HG02610 (cell line): ENCODE measurements around the gene IFTAP.
A peak's percentile ranks its signal among the peaks of the same experiment; 100 is the strongest.
"Not testable (repeated sequence)": the region's sequence is repeated elsewhere in the genome, so short reads cannot be mapped to it uniquely, and the experiment has no call there.

Source experiments
- ATAC-seq: cut with Tn5 transposase; IDR thresholded peaks from one replicate; pipeline ENCODE4 v1.9.1; 2021; ENCODE audit warnings: mild to moderate bottlenecking, moderate library complexity; ENCODE audit not compliant: unreplicated experiment

The IFTAP gene, protein sequence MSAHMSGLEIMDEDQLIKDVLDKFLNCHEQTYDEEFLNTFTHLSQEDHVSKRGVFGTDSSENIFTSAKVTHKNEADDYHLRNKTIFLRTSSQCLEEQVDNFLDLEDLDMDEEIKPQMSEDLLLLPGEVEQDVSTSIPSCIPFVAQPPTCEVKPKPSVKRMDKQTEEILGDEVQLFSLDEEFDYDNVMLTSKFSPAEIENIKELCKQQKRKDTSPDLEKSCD

DNA sequence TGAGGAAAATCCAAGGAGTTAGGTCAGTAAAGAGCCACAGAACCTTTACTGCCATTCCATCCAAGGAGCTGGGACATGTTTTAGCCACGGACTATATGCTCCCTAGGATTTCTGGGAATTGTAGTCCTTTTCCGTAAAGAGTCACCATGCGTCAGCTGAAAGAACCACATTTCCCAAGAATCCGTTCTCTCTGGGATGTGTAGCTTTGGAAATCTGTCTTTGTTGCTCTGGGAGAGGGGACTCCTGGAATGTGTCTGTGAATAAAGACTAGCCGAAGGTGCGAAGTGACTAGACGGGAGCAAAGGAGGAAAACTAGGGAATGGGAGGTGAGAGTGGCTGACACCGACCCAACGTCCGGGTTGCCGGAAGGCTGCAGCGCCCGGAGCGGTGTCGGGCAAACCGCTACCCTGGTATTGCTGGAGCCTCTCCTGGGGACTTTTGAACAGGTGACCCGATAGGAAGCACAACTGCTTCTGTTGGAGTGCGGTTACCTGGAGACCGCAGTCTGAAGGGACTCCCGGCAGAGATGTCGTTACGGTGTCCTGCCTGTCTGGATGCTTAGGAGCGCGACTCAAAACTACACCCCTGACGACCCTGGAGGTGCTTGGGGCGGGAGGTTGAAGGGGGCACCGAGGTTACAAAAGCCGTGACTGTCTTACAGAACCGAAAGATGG is at the start of gene IFTAP:
TSS of gene IFTAP (plus strand) at position 187 of the 674 bp plus-strand sequence. CDS start 15,602 bp downstream, outside the sequence.
- ATAC-seq = peak; percentile 69

DNA sequence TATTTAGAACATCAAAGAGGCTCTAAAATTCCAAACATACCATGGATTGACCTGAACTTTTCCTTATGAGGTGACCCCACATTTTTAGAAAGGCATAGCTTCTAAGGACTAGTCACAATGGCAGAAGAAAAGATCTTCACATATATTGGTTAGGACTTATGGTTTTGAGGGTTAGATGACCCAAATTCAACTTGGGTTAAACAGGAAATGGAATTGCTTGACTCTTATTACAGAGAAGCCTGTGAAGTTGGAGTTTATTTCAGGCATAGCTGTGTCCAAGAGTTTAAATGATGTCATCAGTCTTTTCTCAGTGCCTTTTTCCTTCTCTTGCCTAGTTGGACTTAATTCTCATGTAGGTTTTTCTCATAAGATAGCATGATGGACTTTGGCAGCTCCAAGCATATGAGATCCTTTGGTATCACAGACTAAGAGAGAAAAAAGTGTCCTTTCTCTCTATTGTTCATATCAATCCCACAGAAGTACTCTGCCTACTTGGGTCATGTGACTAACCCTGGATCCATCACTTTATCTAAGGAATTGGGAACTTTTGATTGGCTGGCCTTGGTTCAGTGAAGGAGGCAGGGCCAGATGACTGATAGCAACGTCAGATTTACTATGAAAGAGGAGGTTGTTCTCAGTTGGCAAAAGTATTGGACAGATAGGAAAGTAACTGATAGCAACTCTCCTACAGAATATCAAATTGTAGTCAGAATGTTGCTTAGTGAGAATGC is 43.8 kb upstream of the IFTAP start:
- no peak for ATAC-seq

DNA sequence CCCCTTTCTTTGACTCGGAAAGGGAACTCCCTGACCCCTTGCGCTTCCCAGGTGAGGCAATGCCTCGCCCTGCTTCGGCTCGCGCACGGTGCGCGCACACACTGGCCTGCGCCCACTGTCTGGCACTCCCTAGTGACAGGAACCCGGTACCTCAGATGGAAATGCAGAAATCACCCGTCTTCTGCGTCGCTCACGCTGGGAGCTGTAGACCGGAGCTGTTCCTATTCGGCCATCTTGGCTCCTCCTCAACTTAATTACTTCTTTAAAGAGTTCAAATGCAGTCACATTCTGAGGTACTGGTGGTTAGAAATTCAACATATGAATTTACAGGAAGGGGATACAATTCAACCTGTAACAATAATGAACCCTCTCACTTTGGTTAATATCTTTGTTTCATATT is 36.9 kb upstream of the IFTAP start:
- not testable (repeated sequence) for ATAC-seq

DNA sequence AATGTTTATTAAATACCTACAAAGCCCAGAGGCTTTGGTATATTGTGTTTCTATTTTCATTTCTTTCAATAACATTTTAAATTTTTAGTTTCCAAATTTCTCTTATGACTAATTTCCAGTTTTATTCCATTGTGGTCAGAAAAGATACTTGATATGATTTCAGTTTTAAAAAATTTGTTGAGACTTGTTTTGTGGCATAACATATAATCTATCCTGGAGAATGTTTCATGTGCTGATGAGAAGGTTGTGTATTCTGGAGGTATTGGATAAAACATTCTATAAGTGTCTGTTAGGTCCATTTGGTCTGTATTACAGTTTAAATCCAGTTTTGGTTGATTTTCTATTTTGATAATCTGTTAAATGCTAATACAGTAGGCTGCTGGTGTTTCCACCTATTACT is 36.3 kb upstream of the IFTAP start:
- no peak for ATAC-seq

DNA sequence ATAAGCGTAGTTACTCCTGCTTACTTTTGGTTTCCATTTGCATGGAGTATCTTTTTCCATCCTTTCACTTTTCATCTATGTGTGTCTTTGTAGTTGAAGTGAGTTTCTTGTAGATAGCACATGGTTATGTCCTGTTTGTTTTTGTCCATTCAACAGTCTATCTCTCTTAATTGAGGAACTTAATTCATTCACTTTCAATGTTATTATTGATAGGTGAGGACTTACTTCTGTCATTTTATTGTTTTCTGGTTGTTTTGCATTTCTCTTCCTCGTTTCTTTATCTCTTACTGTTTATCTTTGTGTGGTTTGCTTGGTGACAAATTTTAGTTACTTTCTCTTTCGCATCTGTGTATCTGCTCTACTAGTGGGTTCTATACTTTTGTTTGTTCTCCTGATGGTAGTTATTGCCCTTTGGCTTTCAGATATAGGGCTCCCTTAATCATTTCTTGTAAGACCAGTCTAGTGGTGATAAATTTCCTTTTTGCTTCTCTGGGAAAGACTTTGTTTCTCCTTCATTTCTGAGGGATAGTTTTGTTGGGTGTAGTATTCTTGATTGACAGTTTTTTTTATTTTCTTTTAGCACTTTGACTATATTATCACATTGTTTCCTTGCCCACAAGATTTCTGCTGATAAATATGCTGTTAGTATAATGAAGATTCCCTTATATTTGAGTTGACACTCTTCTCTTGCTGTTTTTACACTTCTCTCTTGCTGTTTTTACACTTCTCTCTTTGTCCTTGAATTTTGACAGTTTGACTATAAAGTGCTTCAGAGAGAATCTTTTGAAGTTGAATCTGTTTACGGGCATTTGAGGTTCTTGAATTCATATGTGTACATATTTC is 35.5 kb upstream of the IFTAP start:
- peak; percentile 93 for ATAC-seq

DNA sequence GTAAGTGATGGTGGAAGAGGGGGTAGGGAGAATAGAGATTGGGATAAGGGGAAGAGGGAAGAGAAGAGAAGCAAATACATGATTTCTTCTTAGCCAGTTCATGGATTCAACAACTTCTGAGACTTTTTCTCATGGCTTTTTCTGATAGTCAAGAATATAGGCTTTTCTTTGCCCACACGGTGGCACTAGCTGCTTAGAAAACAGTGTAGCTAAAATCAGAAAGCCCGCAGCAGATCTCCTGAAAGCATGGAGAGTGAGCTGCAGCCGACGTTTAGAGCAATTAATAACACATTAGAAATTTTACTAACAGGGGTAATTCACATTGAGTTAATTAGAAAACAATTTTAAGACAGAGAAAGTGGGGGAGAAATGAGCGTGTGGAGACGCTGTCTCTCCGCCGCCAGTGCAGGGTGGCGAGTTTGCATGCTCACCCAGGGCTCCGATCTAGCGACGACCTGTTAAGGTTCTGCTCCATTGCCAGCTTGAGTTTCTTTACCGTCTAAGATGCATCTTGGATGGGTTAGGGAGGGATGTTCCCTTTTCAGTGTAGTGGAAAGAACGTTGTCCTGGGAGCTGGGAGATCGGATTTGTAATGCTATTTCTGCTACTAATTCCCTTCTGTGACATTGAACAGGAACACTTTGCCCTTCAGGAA is 29.8 kb upstream of the IFTAP start:
- ATAC-seq = peak; percentile 71

DNA sequence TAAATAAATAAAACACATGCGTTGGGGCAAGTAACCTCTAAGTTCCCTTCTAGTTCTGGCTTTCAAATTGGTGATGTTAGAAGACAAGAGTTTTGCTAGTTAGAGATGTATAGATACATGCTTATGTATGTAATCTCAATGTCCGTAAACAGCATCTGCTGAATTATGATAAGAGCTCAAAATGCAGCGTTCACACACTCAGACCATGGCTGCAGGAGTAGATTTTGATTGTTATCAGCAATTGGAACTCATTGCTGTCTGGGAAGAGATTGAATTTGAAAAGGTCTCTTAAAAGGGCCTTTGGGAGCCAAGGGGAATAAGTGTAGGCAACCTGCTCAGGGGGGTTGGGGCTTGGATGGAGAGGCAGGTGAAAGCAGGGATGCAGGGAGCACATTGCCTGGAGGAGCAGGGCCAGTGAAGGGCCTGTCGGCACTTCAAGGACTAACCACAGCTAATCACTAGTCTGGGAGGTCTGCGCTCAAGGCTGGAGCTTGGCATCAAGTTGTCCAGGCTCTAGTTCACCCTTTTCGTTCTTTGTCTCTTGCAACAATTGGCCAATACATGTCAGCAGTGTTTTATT is 29.2 kb upstream of the IFTAP start:
- no peak for ATAC-seq

DNA sequence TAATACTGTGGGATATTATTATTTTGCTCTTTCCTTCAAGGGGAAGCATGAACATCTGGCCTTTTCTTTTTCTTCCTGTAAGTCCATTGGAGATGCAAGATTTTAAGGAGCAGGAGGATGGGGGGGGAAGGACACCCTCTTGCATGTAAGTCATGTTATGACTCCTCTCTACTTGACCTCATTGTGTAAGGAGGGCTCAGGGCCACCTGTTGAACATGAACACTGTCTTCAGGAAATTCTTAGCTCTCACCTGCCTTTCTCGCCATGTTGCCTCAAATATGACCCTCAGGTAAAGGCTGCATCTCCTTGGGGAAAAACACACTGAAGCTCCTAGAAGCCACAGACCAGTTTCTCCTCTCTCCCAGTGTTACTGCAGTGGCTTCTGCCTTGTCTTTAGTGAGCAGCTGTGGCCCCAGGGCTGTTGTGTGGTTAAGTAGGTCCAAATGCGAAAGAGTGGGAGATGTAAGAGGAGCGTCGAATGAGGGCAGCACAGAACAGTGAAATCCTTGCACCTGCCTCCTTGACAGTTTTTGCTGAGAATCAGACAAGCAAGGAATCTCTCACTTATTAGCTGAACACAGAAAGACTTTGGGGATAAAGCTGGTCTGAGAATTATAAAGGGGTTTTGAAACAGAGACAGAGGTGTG is 27.8 kb upstream of the IFTAP start:
- ATAC-seq = no peak

DNA sequence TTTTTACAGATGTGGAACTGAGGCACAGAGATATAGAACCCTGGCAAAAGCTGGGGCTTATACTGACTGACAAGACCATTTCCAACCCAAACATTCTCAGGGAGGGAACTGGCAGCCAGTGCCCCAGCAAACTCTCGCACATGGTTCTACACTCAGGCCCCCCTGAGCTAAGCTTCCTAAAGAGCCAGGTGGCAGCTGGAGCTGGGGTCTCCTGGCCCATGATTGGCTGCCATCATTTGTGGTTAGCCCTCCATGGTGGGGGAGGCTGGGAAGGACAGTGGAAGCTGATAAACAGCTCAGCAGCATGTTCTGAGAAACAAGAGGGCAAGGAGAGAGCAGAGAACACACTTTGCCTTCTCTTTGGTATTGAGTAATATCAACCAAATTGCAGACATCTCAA is 26.6 kb upstream of the IFTAP start, which contains the start of gene RAG1:
TSS of gene RAG1 (plus strand) at position 314 of the 400 bp plus-strand sequence. CDS start 5,298 bp downstream, outside the sequence.
- ATAC-seq = no peak

DNA sequence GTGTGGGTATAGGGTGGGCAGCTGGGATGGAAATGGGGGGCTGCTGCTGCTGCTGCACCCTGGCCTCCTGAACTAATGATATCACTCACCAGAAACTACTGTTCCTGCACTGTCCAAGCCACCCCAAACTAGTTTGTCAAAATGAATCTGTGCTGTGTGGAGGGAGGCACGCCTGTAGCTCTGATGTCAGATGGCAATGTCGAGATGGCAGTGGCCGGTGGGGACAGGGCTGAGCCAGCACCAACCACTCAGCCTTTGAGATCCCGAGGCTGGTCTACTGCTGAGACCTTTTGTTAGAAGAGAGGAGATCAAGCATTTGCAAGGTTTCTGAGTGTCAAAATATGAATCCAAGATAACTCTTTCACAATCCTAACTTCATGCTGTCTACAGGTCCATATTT is 25.2 kb upstream of the IFTAP start:
- no peak for ATAC-seq

DNA sequence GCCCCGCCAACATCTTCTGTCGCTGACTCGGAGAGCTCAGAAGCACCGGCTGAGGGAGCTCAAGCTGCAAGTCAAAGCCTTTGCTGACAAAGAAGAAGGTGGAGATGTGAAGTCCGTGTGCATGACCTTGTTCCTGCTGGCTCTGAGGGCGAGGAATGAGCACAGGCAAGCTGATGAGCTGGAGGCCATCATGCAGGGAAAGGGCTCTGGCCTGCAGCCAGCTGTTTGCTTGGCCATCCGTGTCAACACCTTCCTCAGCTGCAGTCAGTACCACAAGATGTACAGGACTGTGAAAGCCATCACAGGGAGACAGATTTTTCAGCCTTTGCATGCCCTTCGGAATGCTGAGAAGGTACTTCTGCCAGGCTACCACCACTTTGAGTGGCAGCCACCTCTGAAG is 19.8 kb upstream of the IFTAP start:
- no peak for ATAC-seq

DNA sequence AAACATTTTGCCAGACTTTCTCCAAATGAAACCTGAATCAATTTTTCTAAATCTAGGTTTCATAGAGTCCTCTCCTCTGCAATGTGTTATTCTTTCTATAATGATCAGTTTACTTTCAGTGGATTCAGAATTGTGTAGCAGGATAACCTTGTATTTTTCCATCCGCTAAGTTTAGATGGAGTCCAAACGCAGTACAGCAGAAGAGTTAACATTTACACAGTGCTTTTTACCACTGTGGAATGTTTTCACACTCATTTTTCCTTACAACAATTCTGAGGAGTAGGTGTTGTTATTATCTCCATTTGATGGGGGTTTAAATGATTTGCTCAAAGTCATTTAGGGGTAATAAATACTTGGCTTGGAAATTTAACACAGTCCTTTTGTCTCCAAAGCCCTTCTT is 16.9 kb upstream of the IFTAP start:
- ATAC-seq = no peak

DNA sequence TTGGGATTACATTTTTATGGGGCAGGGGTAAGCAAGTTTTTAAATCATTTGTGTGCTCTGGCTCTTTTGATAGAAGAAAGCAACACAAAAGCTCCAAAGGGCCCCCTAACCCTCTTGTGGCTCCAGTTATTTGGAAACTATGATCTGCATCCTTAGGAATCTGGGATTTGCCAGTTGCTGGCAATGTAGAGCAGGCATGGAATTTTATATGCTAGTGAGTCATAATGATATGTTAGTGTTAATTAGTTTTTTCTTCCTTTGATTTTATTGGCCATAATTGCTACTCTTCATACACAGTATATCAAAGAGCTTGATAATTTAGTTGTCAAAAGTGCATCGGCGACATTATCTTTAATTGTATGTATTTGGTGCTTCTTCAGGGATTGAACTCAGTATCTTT is 16.4 kb upstream of the IFTAP start:
- no peak for ATAC-seq

DNA sequence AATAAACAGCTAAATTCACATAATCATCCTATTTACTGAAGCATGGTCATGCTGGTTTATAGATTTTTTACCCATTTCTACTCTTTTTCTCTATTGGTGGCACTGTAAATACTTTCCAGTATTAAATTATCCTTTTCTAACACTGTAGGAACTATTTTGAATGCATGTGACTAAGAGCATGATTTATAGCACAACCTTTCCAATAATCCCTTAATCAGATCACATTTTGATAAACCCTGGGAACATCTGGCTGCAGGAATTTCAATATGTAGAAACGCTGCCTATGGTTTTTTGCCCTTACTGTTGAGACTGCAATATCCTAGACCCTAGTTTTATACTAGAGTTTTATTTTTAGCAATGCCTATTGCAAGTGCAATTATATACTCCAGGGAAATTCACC is 15.8 kb upstream of the IFTAP start:
- no peak for ATAC-seq

DNA sequence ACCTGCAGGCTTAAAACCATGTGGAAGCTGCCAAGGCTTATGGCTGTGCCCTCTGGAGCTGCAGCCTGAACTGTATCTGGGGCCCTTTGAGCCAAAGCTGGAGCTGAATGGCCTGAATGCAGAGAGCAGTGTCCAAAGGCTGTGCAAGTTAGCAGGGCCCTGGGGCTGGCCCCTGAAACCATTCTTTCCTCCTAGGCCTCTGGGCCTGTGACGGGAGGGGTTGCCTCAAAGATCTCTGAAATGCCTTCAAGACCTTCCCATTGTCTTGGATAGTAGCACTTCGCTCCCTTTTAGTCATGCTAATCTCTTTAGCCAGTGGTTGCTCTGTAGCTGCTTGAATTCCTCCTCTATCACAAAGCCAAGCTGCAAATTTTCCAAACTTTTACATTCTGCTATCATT is 12.8 kb upstream of the IFTAP start:
- no peak for ATAC-seq

DNA sequence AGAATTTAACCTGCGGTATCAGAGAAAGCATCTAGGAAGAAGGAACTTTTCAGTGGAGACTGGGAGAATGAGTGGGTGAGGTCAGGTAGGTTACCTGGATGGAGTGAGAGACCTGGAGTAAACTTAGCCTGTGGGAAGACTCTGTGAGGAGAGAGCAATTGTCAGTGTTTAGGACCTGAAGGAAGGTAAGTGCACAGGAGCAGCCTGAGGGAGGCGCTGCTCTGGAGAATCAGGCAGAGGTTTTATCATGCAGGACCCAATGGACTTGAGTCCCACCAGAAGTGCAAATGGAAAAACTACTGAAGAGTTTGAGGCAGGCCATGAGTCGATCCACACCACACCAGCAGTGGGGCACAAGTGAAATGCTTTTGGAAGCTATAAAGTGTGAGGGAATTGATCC is 10.6 kb upstream of the IFTAP start:
- no peak for ATAC-seq

DNA sequence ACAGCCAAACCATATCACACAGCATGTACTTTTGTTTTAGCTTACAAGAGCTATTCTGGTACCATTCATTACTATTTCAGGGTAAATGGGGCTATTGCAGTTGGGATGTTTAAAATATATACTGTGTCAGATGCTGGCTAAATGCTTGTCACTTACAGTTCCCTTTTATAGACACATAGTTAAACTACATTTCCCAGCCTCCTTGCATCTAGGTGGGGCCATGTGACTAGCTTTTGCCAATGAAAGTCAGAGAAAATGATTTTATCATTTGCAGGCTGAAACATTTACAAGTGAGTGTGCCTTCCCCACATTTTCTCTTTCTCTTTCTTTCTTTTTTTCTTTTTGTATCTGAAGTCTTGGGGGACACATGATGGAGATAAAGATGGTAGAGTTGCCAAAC is 7.8 kb upstream of the IFTAP start:
- no peak for ATAC-seq

DNA sequence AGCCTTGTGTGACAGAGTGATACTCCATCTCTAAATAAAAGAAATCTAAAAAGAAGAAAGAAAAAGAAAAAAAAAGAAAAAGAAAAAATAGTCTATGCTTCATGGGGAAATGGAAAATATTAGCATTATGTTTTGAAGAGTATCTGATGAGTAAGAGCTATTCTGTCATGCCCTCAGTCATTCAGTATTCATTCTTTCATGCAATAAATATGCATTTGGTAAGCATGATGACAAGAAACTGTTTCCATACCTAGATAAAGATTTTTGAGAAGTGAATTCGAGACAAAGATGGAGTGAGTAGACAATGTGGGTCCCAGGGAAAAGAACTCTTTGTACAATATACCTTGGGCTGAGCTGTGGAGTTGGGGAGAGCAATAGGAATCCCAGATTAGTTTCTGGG is 6.2 kb upstream of the IFTAP start:
- ATAC-seq = no peak

DNA sequence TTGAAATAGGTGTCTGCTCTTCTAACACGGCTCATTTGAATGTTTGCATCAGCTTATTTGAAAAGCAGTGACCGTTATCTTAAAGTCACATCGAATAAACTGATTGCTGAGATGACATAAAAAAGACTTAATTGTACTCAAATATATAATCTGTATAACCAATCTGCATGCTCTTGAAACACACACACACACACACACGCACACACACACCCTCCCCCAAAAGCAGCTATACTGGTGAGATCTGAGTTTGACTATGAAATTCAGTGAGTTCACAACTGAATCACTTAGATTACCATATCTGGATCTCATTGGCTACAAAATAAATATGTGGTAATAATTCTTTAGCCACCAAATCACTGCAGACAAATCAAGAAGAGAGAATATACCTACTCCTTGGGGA is 3.8 kb upstream of the IFTAP start:
- no peak for ATAC-seq

DNA sequence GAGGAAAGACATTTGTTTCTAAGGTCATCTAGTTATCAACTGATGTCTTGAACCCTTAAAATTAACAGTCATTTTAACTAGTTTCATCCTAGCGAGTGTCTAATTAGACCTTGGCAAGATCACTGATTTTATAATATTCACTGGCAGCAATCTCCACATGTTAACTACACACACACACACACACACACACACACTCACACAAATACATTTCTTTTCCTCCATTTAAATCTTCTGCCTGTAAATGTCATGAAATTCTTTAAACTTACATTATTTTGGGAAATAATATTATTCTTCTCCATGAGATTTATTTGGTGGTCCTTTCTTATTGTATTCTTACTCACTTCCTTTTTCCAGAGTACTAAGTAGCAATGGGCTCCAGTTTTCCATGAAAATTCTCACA is 2.9 kb upstream of the IFTAP start:
- no peak for ATAC-seq
